ENCODE data around the gene AP1M2.
"Not testable (repeated sequence)": the region's sequence is repeated elsewhere in the genome, so short reads cannot be mapped to it uniquely, and the experiment has no call there.

AP1M2 gene

DNA sequence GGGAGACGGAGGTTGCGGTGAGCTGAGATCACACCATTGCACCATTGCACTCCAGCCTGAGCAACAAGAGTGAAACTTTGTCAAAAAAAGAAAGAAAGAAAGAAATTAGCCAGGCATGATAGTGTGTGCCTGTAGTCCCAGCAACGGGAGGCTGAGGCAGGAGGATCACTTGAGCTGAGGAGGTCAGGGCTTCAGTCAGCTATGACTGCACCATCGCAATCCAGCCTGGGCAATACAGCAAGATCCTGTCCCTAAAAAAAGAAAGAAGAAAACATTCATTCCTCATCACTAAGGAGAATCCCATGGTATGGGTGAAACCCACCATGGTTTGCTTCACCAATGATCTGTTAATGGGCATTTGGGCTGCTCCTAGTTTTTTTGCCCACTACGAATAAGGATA, 13.0 kb upstream of the AP1M2 start:
- no peak for DNase-seq

DNA sequence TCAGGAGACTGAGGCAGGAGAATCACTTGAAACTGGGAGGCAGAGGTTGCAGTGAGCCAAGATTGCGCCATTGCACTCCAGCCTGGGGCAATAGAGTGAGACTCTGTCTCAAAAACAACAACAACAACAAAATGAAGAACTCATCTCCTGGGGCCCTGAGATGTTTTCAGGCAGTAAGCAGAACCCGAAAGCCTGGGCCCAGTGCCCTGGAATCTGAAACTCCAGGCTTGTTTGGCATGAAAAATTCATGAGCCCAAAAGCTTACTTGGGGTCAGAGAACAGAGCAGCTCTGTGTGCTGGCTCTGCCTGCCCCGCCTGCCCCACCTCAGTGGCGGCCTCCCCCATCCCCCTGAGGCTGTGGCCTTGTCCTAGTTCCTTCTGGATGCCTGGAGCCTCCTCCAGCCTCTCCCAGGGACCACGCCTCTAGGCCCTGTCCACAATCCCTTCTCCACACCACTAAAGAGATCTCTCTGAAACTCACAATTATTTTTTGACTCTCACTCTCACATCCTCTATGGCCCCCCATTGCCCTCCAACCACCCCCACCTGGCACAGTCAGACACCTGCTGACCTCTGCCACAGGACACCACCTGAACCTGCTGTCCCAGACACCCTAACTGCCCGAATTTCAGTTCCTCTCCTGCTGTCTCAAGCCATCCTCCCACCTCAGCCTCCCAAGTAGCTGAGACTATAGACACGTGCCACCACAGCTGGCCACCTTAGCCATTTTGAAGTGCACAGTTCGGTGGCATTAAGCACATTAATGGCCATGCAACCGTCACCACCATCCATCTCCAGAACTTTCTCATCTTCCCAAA, 6.9 kb upstream of the AP1M2 start:
- no peak for DNase-seq

DNA sequence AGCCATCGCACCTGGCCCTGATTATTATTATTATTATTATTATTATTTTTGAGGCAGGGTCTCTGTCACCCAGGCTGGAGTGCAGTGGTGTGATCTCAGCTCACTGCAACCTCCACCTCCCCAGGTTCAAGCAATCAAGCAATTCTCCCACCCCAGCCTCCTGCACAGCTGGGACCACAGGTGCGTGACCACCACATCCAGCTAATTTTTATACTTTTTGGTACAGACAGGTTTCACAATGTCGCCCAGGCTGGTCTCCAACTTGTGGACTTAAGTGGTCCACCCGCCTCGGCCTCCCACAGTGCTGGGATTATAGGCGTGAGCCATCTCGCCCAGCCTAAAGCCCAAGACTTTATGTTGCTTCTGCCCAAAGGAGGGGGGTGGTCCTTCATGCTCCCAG, 6.0 kb upstream of the AP1M2 start:
- DNase-seq: no peak

DNA sequence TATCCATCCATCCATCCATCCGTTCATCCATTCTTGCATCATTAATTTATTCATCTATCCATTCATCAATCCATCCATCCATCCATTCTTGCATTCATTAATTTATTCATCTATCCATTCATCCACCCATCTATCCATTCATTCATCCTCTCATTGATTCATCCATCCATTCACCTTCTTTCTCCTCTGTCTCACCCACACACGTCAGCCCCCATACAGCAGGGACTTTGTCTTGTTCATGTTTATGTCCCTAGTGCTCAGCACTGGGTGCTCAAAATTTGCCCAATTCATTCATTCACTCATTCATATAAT, 683 bp upstream of the AP1M2 start:
- no peak for DNase-seq

DNA sequence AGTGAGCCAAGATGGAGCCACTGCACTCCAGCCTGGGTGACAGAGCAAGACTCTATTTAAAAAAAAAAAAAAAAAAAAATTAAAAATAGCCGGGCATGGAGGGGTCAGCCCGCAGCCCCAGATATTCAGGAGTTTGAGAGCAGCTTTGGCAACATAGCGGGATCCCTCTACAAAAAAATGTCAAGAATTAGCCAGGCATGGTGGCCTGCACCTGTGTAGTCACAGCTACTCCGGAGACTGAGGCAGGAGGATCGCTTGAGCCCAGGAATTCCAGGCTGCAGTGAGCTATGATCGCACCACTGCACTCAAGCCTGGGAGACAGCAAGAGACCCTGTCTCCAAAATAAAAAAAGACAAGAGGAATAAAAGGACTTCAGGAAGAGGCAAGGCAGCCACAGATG, 716 bp downstream of the AP1M2 start:
- DNase-seq: no peak

DNA sequence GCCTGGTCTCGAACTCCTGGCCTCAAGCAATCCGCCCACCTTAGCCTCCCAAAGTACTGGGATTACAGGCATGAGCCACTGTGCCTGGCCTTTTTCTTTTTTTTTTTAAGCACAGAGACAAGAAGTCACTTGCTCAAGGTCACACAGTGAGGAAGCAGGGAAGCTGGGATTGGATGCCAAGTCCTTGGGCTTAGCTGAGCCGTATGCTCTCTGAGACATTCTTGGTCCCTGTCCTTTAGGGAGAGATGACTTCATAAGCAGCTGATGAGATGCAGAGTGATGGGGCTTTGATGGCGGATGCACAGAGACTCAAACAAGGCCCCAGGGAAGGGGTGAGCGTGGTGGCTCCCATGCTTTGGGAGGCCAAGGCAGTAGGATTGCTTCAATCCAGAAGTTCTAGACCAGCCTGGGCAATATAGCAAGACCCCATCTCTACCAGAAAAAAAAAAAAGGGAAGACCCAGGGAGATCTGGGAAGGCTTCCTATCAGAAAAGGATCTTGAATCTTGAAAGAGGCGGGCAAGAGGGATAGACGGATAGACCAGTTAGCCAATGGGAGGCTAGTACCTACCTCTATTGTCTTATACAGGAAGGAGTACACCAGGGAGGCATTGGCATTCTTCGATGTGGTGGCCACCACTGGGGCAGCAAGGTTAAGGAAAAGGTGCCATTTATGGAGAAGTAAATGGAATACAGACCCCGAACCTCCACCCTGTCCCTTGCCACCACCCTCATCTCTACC, 3.9 kb downstream of the AP1M2 start:
- no peak for DNase-seq

DNA sequence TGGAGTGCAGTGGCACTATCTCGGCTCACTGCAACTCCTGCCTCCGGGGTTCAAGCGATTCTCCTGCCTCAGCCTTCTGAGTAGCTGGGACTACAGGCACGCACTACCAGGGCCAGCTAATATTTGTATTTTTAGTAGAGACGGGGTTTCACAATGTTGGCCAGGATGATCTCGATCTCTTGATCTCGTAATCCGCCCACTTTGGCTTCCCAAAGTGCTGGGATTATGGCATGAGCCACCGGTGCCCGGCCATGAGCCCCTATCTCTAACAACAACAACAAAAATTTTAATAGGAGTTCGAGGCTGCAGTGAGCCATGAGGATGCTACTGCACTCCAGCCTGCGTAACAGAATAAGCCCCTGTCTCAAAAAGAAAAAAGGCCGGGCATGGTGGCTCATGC, 5.0 kb downstream of the AP1M2 start:
- no peak for DNase-seq

DNA sequence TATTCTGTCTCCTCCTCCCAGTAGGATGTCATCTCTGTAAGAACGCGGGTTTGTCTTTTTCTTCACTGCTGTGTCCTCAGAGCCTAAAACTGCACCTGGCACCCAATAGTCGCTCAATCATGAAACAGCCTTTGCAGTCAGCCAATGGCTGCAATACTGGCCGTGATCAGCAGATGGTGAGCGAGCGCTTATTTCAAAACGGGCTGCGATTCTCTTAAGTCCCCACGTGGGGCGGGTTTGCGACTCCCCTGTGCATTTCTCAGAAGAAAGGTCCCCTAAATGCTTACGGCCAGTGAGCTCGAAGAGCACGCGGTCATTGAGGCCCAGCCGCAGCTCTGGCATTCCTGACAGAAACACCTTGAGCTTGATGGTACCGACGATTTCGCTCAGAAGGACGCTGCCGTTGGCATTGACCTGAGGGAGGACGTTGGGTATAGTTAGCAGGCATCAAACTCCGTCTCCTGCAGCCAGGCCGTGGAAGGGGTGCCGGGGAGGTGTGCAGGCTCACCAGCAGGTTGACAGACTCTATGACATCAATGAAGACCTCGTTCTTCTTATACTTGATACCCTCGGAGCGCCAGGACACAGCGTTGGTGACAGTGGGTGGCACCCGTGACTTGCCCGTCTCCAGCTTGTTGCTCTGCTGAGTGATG, 6.0 kb downstream of the AP1M2 start:
- peak; percentile 71 for DNase-seq

DNA sequence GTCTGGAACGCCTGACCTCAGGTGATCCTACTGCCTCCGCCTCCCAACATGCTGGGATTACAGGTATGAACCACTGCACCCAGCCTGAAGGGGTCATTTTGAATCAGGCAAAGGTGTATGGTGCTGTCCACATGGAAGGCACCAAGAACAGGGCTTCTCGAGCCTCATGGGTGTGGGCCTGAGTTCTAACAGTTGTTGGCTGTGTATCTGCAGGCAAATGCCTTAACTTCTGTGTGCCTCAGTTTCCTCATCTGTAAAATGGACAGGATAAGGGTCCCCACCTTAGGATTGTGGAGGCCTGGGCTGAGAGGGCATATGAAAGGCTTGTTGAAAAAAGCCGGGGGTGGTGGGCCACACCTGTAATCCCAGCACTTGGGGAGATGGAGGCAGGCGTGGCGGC, 9.2 kb downstream of the AP1M2 start:
- DNase-seq: no peak

DNA sequence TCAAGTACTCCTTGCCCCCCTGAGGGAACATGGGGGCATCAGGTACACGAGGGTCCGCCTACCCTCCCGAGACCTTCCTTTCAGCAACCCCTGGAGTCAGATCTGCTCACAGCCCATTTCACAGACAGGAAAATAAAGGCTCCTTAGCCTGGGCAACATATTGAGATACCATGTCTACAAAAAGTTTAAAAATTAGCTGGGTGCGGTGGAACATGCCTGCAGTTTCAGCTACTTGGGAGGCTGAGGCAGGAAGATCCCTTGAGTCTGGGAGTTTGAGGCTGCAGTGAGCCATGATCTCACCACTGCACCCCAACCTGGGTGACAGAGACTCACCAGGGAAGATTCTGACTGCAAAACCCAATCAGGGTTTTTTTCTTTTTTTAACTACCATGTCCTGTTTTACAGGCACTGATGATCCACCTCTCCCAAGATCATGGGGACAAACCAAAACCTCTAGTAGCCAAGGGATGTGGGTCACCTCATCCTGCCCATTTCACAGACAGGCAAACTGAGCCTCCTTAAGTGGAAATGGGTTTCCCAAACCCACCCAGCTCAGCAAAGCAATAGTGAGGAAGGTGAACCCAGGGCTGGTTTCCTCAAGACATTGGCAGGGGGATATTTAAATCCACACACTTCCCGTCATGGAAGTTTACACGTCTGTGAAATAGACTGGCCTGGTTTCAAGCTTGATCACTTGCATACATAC, 11.9 kb downstream of the AP1M2 start:
- DNase-seq: no peak

DNA sequence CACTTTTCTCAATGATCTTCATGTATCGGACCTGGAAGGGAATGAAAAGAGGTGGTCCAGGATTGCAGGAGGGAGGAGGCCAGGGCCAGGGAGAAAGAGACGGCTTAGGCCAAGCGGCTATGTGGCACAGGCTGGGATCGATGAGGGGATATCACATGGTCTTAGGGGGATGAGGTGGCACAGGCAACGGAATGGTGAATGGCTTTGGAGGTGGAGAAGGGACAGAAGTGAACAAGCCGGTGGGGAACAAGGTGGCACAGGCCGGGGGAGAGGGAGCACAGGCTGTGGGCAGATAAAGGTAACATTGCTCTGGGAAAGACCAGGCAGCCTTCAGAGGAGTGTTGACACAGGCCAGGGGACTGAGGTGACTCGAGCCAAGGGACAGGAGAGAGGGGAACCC, 12.7 kb downstream of the AP1M2 start:
- no peak for DNase-seq

DNA sequence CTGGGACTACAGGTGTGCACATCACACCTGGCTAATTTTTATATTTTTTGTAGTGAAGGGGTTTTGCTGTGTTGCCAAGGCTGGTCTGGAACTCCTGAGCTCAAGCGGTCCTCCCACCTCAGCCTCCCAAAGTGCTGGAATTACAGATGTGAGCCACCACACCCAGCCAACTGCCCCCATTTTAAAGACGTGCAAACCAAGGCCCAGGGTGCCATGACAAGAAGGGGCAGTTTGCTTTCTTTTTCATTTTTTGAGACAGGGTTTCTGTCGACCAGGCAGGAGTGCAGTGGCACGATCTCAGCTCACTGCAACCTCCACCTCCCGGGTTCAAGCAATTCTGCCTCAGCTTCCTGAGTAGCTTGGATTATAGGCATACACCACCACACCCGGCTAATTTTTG, 13.3 kb downstream of the AP1M2 start:
- not testable (repeated sequence) for DNase-seq

DNA sequence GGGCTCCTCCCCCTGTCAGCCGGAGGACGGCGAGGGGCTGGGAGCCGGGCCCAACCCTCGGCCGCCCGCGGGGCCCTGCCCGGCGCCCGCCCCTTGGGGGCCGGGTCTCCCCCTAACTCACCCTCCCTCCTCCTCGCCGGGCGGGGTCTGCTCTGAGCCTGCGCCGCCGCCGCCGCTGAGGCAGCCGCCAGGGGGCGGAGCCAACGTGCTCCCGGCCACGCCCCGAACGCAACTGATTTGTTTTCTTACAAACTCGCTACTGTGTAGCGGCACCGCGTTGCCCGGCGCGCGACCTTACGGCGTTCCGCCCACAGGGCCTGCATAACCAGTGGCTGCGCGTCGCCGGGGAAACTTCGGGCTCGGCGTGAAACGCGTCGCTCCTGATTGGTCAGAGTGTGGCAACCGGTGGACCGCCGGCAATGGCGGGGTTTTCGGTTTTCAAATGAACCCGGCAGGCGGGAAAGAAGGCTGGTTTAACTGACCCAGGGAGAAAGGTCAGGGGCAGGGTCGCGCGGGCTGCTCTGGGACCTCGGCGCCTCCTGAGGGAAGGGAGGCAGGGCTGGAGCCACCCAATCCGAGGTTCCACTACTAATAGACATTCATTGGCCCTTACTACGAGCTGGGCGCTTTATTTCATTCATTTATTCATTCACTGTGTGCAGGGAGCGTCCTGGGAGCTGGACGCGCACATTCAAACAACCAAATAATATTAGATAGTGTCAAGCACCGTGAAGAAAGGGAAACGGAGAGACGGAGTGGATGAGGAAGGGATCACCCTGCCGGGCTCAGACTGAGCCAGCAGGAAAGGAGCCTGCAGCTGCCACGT, 18.1 kb downstream of the AP1M2 start, which contains the start of gene CDKN2D:
Gene CDKN2D, minus strand, starts transcription at position 154 of the 826 bp plus-strand sequence. CDS start 326 bp downstream, outside the sequence.
- DNase-seq: peak; percentile 94

DNA sequence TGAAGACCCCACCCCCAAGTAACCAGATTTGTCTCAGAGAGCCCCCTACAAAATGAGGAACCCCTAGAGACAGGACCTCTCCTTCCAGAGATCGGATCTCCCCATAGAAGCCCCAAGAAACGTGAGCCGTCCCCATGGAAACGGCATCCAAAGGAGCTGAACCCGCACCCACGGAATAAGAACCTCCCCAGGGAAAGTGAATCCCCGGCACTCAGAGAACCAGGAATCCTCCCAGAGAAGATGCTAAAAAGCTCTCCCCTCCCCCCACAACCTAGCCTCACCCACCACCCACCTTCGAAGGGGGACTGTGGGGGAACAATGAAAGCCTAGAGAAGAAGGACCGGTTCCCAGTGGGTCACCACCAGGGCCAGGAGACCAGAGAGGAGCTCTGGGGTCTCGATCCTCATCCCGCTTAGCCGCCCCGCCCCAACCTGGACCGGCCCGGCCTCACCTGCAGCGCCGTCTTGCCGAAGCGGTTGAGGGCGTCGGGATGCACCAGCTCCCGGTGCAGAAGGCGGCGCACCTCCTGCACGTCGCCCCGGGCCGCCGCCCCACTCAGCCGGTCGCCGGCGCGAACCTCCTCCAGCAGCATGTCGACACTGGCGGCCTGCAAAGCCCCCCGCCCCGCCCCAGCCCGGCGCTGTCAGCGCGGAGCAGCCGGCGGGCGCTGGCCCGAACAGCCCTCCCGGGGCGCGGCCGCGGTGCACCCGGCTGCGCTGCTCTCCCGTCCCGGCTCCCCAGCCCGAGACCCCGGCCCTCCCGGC, 18.9 kb downstream of the AP1M2 start:
- peak; percentile 18 for DNase-seq

DNA sequence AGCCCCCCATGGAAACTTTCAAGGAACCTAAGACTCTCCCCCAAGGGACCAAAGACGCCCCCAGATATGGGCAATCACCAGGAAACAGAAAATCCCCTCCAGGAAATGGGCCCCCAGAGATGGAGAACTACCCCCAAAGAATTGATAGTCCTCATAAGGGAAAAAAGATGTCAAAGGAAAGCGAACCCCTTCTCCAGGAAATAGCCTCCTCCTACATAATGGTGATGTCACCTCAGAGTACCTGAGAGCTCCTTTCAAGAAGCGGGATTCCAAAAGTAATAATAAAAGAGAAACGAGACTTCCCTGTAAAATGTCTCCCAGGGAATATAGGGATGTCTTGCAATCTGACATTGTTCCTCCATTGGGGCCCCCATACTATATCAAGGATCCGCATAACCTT, 19.5 kb downstream of the AP1M2 start:
- DNase-seq: no peak

DNA sequence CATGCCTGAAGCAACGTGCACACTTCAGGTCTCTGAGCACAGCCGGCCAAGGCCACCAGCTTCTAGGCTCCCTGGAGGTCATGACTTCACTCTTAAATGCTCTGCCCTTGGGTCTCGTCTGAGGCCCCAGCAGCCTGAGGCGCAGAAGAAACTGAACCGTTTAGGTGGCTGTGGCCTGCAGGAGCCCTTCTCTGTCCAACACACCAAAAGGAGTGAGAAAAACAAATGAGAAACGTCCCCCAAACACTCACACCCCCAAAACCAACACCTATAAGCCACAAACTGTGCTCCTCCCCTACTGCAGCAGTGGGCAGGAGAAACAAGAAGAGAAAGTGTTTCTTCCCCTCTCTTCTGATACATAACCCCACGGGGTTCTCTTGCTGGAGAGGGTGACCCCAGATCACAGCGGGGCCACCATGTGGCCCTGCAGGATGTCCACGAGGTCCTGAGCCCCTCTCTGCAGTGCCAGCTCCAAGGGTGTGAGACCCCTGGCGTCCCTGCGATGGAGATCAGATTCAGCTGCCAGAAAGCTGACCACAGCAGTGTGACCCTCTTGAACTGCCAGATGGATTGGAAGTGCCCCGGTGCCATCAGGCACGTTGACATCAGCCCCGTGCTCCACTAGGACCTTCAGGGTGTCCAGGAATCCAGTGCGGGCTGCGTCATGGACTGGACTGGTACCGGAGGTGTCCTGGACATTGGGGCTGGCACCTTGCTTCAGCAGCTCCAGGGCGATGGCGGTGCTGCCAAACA, 20.3 kb downstream of the AP1M2 start:
- no peak for DNase-seq

DNA sequence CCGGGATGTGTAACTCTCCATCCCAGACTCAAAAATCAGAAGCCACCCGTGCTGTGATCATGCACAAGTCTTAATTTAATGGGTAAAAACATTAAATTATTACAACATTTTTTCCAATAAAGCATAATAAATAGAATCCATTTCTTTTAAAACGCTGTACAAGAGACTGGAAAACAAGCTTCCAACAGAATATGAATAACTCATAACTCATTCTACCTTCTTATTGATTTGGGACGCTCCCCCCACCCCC, 20.8 kb downstream of the AP1M2 start:
- DNase-seq: no peak

DNA sequence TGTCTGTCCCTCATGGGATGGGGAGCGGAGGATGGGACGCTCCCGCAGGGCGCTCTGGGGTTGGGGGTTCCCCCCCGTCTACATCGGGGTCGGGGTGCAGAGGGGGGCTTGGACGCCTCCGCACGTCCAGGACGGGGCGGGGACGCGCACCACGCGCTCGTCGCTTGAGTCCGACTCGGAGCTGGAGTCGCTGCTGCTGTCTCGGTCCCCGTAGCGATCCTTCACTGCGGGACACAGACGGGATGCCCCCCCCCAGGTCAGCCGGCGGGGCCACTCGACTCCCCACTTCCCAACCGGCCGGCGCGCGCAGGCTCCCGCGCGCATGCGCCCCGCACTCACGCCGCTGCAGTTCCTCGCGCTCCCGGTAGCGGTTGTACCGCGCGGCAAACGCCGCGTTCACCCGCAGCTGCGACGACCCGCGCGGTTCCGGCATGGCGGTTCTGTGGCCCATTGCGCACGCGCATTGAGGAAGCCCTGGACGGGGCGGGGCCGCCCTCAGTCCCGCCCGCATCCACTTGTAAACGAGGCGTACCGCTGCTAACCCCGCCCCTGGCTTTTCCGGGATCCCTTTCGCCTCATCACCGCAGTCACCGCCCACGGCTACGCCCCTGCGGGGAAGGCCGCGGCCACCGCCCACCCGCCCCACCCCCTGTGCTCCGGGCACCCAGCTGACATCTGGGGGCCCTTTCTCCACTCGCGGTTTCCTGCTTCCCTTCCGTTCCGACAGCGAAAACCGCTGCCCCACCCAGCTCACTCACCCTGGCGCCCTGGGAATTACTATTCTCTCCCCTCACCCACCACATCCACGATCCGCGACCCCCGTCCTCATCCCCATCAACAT, 21.3 kb downstream of the AP1M2 start, which contains the start of gene KRI1:
Gene KRI1, minus strand, starts transcription at position 444 of the 841 bp plus-strand sequence. Its CDS starts 11 bp downstream, at position 433.
- DNase-seq: peak; percentile 94

DNA sequence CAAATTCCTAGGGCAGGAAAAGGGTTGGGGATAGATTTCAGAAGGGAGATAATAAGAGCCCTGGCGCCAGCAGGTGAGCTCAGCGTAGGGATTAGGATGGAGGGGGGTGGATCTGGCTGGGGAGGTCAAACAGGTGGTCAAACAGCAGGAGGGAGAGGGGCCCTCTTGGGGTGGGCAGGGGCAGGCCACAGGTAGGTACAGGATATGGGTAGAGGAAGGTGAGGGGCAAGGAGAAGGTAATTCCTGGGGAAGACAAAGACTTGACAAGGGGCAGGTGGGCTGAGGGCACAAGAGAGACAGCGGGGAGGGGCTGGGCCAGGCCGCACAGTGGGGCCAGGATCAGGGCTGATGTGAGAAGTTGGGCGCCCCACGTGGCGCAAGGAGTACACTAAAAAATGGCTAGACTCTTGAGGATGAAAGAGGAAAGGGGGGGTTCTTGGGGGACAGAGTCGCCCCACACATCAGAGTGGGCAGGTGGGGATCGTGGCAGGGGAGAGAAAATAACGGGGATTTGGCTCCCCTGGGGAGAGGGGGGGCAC, 22.0 kb downstream of the AP1M2 start:
- DNase-seq: no peak

DNA sequence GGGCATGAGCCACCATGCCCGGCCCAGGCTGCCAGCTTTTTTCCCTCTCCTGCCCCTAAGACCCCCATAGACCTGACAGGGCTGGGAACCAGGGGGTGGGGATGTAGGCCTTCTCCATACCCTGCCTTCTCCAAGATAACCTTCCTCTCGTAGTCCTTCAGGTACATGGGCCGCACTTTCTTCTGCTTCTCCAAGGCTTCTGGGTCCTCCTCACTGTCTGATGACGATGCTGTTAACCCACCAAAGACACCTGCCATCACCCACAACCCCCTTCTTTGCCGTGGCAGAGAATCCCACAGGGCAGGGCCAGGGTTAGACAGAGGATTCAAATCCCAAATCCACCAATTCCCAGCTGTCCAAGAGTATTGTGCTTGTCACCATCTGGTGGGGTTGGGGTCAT, 24.5 kb downstream of the AP1M2 start:
- DNase-seq: no peak
